Measurements from ENCODE around the gene DMD.

DNA sequence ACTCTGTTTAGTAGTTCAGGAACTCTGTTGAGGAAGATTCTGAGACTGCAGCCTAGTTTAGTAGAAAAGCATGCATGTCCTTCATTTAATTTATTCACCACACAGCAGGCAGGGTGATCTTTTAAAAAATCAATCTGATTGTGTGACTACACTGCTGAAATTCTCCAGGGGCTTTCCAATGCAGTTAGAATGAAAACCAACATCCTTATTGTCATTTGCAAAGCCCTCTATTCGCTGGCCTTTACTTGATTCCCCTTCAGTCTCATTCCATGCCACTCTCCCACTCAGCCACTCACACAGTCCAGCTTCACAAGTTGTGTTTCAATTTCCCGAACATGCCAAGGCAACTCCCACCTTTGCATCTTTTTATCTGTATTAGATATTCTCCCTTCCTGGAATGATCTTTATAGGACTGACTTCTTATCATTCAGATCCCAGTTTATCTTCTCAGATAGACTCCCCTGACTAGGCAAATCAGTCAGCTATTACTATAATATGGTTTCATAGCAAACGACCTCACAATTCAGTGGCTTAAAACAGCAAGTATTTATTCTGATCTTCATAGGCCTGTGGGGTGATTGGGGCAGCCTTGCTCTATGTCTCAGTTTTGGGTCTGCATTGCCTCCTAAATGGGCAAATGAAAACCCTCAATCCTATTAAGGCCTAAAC lies 2118.2 kb downstream of the DMD start:
- TF ChIP-seq, protein P1, sequence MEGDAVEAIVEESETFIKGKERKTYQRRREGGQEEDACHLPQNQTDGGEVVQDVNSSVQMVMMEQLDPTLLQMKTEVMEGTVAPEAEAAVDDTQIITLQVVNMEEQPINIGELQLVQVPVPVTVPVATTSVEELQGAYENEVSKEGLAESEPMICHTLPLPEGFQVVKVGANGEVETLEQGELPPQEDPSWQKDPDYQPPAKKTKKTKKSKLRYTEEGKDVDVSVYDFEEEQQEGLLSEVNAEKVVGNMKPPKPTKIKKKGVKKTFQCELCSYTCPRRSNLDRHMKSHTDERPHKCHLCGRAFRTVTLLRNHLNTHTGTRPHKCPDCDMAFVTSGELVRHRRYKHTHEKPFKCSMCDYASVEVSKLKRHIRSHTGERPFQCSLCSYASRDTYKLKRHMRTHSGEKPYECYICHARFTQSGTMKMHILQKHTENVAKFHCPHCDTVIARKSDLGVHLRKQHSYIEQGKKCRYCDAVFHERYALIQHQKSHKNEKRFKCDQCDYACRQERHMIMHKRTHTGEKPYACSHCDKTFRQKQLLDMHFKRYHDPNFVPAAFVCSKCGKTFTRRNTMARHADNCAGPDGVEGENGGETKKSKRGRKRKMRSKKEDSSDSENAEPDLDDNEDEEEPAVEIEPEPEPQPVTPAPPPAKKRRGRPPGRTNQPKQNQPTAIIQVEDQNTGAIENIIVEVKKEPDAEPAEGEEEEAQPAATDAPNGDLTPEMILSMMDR (IDR thresholded peaks at IDR 0.05; ENCODE audit: low read length), result no peak
- no peak for TF ChIP-seq EZH2 (optimal IDR thresholded peaks at IDR 0.05; ENCODE audit: low read depth, low read length)

All from MM.1S (cell line).